Activated B cell treated with CpG ODN at 0.5 μM for 24 hours (primary cell): ENCODE results near the gene SLC25A20. TPM values are rescaled to one million over a fixed set of nuclear protein-coding genes. Genes with fewer than 3 reads are reported as not detected.

Experiments used
- ATAC-seq: fragments of 200-7000 bp; cut with Tn5 transposase; one replicate; pipeline ENCODE4 v1.10.0; 2021; ENCODE audit warnings: low read depth, mild to moderate bottlenecking, moderate library complexity
- CTCF ChIA-PET: fragments of 350-600 bp; sonication (Branson Sonifier 250); formaldehyde crosslinking; loops from one replicate; lab custom pipeline; 2021; ENCODE audit warnings: antibody characterized with exemption; lab: Charles Lee
- POLR2A ChIA-PET: fragments of 350-600 bp; sonication (Branson Sonifier 250); formaldehyde crosslinking; loops from one replicate; lab custom pipeline; 2021; ENCODE audit warnings: antibody characterized with exemption; lab: Charles Lee
- DNase-seq: peaks from one replicate; pipeline ENCODE4 v3.0.0; 2022
- H3K27ac Mint-ChIP-seq: one replicate; pipeline ENCODE4 v1.8.0; 2020; ENCODE audit warnings: mixed read lengths
- H3K27me3 Mint-ChIP-seq: one replicate; pipeline ENCODE4 v1.8.0; 2021; ENCODE audit warnings: mixed read lengths
- H3K36me3 Mint-ChIP-seq: one replicate; pipeline ENCODE4 v1.8.0; 2021; ENCODE audit warnings: low read depth, mixed read lengths
- H3K4me1 Mint-ChIP-seq: one replicate; pipeline ENCODE4 v1.8.0; 2021; ENCODE audit warnings: mixed read lengths
- H3K4me3 Mint-ChIP-seq: one replicate; pipeline ENCODE4 v1.8.0; 2020; ENCODE audit warnings: mild to moderate bottlenecking, mixed read lengths
- H3K9me3 Mint-ChIP-seq: one replicate; pipeline ENCODE4 v1.8.0; 2020; ENCODE audit warnings: mixed read lengths
- CTCF ChIP-seq: fragments of 200-600 bp; IDR thresholded peaks from one replicate; pipeline ENCODE4 v1.8.0; 2022; ENCODE audit warnings: antibody characterized with exemption, mild to moderate bottlenecking
- intact Hi-C: fragments of 100-400 bp; cut with micrococcal nuclease; formaldehyde crosslinking; loops from one replicate; pipeline ENCODE4 v1.15.1; 2024
- total RNA-seq: library from RNA; stranded (reverse); gene quantifications from 2 replicates; pipeline ENCODE4 v1.2.3, GENCODE V29; 2022

SLC25A20 gene
- total RNA-seq, 1 donor from 2014 or later: 11.0 TPM

GRCh38 chr3:48847504-48848423 lies 50.9 kb downstream of the SLC25A20 start, which contains the start of gene PRKAR2A:
Gene PRKAR2A (minus strand): TSS chr3:48847874. CDS start chr3:48847596, 278 bp downstream.
- Mint-ChIP-seq H3K4me3 (peak within 1 kb of the TSS; percentile 89), H3K27me3 (no peaks in the 10 kb centered on the region), H3K27ac (peak within 1 kb of the TSS; percentile 94), H3K4me1 (peaks cover 30% of the 10 kb centered on the region), H3K9me3 (no peaks in the 10 kb centered on the region), H3K36me3 (peaks cover 6% of the 10 kb centered on the region)
- POLR2A ChIA-PET: interaction anchor here (0.5 to 3.5 kb wide), 11 partner anchors 20 to 623 kb away, joined by 3 to 34 read pairs (median 6); partner anchors contain the start of genes ARIH2, ATRIP, DAG1 and IP6K2
- intact Hi-C loops: loop anchor here (1.0 to 5.0 kb wide), 6 partner anchors 35 to 247 kb away; partner anchors contain the start of genes ARIH2, NCKIPSD, NDUFAF3 and QRICH1
- CTCF ChIA-PET: interaction anchor here (0.9 kb wide), 1 partner anchor 71 kb away, joined by 3 read pairs; the partner anchor contains the start of gene ARIH2
- ATAC-seq (peak; percentile 92), DNase-seq (peak; percentile 88)
- no peak for TF ChIP-seq CTCF

- no peaks in the 10 kb centered on the region for H3K9me3 Mint-ChIP-seq
- H3K4me1 Mint-ChIP-seq: peaks cover 30% of the 10 kb centered on the region
- POLR2A ChIA-PET: interaction anchor here (0.5 to 3.5 kb wide), 13 partner anchors 13 to 623 kb away, joined by 3 to 34 read pairs (median 6); partner anchors contain the start of genes ARIH2, ATRIP, DAG1 and IP6K2
- peaks cover 6% of the 10 kb centered on the region for H3K36me3 Mint-ChIP-seq
- peak; percentile 57 for DNase-seq
- ATAC-seq: peak; percentile 39
- no peak for TF ChIP-seq CTCF
- intact Hi-C loops: loop anchor here (1.0 to 5.0 kb wide), 6 partner anchors 35 to 248 kb away; partner anchors contain the start of genes ARIH2, NCKIPSD, NDUFAF3 and QRICH1
- CTCF ChIA-PET: no interaction called here
- H3K27me3 Mint-ChIP-seq: no peaks in the 10 kb centered on the region
- H3K4me3 Mint-ChIP-seq: peak overlapping the region; percentile 88
- H3K27ac Mint-ChIP-seq: peak overlapping the region; percentile 68
These were observed 51.6 kb downstream of the SLC25A20 start for GRCh38 chr3:48847053-48847503.

- peaks cover 6% of the 10 kb centered on the region for H3K36me3 Mint-ChIP-seq
- H3K27me3 Mint-ChIP-seq: no peaks in the 10 kb centered on the region
- peaks cover 29% of the 10 kb centered on the region for H3K4me1 Mint-ChIP-seq
- no peaks in the 10 kb centered on the region for H3K9me3 Mint-ChIP-seq
- ChIA-PET POLR2A (interaction anchor here (3.5 kb wide), 1 partner anchor 74 kb away, joined by 34 read pairs; the partner anchor contains the start of gene ARIH2), CTCF (no interaction called here)
- H3K27ac Mint-ChIP-seq: no peak overlapping the region
- ATAC-seq (no peak), DNase-seq (no peak)
- peak overlapping the region; percentile 45 for H3K4me3 Mint-ChIP-seq
- intact Hi-C loops: loop anchor here (5.0 kb wide), 1 partner anchor 177 kb away; the partner anchor contains the start of gene NDUFAF3
- TF ChIP-seq CTCF: no peak
These were observed 53.5 kb downstream of the SLC25A20 start for GRCh38 chr3:48845170-48845569.

- DNase-seq: no peak
- Mint-ChIP-seq H3K9me3 (no peaks in the 10 kb centered on the region), H3K36me3 (peaks cover 8% of the 10 kb centered on the region), H3K4me3 (no peak overlapping the region), H3K27me3 (no peaks in the 10 kb centered on the region), H3K27ac (no peak overlapping the region), H3K4me1 (peaks cover 11% of the 10 kb centered on the region)
- no peak for ATAC-seq
- intact Hi-C loops: no loop called here
- TF ChIP-seq CTCF: no peak
- ChIA-PET POLR2A (no interaction called here), CTCF (no interaction called here)
These were observed 61.5 kb downstream of the SLC25A20 start for GRCh38 chr3:48837163-48837562.
